Immature natural killer cell (primary cell): ENCODE data around the gene FNDC3B. TPM values are rescaled to one million over a fixed set of nuclear protein-coding genes. Genes with fewer than 3 reads are reported as not detected.

Experiments used
- DNase-seq, 3 donors: peaks; one replicate each; pipeline ENCODE4 v3.0.0; 2022; ENCODE audit warnings: mixed read lengths in 1 of 3
- H3K27ac Mint-ChIP-seq, 6 donors: one replicate each; pipeline ENCODE4 v1.8.0; 2020; ENCODE audit warnings: mixed read lengths in 6 of 6, mild to moderate bottlenecking in 5 of 6, inconsistent platforms in 4 of 6, moderate library complexity in 3 of 6
- H3K27me3 Mint-ChIP-seq, 3 donors: one replicate each; pipeline ENCODE4 v1.8.0; 2020 to 2021; ENCODE audit warnings: low read depth in 3 of 3, mild to moderate bottlenecking in 3 of 3, mixed read lengths in 3 of 3, moderate library complexity in 3 of 3, inconsistent platforms in 1 of 3
- H3K36me3 Mint-ChIP-seq, 3 donors: one replicate each; pipeline ENCODE4 v1.8.0; 2020; ENCODE audit warnings: mixed read lengths in 3 of 3, inconsistent platforms in 2 of 3, mild to moderate bottlenecking in 2 of 3
- H3K4me1 Mint-ChIP-seq, 2 donors: one replicate each; pipeline ENCODE4 v1.8.0; 2020; ENCODE audit warnings: inconsistent platforms in 2 of 2, mild to moderate bottlenecking in 2 of 2, mixed read lengths in 2 of 2, moderate library complexity in 1 of 2
- H3K4me3 Mint-ChIP-seq, 5 donors: one replicate each; pipeline ENCODE4 v1.8.0; 2020; ENCODE audit warnings: mild to moderate bottlenecking in 5 of 5, mixed read lengths in 5 of 5, inconsistent platforms in 3 of 5, moderate library complexity in 3 of 5
- H3K9me3 Mint-ChIP-seq, 6 donors: one replicate each; pipeline ENCODE4 v1.8.0; 2020; ENCODE audit warnings: mild to moderate bottlenecking in 6 of 6, mixed read lengths in 6 of 6, inconsistent platforms in 4 of 6, moderate library complexity in 3 of 6
- polyA plus RNA-seq, 3 donors: library from polyadenylated mRNA; unstranded; fragments of 300-500 nt; fragmentation: Illumina TruSeq; gene quantifications; one replicate each; pipeline ENCODE4 v1.2.3, GENCODE V29; 2021

FNDC3B gene
- polyA plus RNA-seq, 3 donors from 2014 or later: 19.7 to 46.1 (median 24.4) TPM

- peaks cover 0 to 25% (median 25%) of the 10 kb centered on the region in 3 donors for H3K36me3 Mint-ChIP-seq
- H3K27ac Mint-ChIP-seq: peak overlapping the region in 4 of 6 donors; percentile 42 to 100 (median 68)
Observed at GRCh38 chr3:172127929-172128580, 88.7 kb downstream of the FNDC3B start.

GRCh38 chr3:172128858-172129257 is 89.5 kb downstream of the FNDC3B start:
- H3K9me3 Mint-ChIP-seq: no peaks in the 10 kb centered on the region
- H3K36me3 Mint-ChIP-seq: peaks cover 0 to 23% (median 20%) of the 10 kb centered on the region in 3 donors
- peaks cover 93 to 98% of the 10 kb centered on the region in 2 donors for H3K4me1 Mint-ChIP-seq
- H3K27ac Mint-ChIP-seq: peak overlapping the region in 5 of 6 donors; percentile 43 to 100 (median 94)
- H3K4me3 Mint-ChIP-seq: peak overlapping the region in 3 of 5 donors; percentile 75 to 83 (median 76)
- H3K27me3 Mint-ChIP-seq: peaks cover 5 to 19% (median 6%) of the 10 kb centered on the region in 3 donors
- DNase-seq: no peak

More at GRCh38 chr3:172127929-172128580, 88.7 kb downstream of the FNDC3B start:
- Mint-ChIP-seq H3K9me3 (no peaks in the 10 kb centered on the region), H3K4me3 (peak overlapping the region in 1 of 5 donors; percentile 15), H3K4me1 (peaks cover 91 to 98% of the 10 kb centered on the region in 2 donors), H3K27me3 (peaks cover 5 to 19% (median 6%) of the 10 kb centered on the region in 3 donors)
- DNase-seq: no peak

GRCh38 chr3:172129498-172129849 is 90.1 kb downstream of the FNDC3B start:
- Mint-ChIP-seq H3K4me3 (peak overlapping the region; percentile 75 to 83 (median 76)), H3K9me3 (no peaks in the 10 kb centered on the region), H3K4me1 (peaks cover 93 to 98% of the 10 kb centered on the region in 2 donors), H3K36me3 (peaks cover 0 to 19% (median 15%) of the 10 kb centered on the region in 3 donors), H3K27me3 (peaks cover 5 to 19% (median 6%) of the 10 kb centered on the region in 3 donors), H3K27ac (peak overlapping the region; percentile 63 to 100 (median 94))
- DNase-seq: no peak

- Mint-ChIP-seq H3K4me1 (peaks cover 93 to 98% of the 10 kb centered on the region in 2 donors), H3K27me3 (peaks cover 4 to 19% (median 5%) of the 10 kb centered on the region in 3 donors), H3K27ac (peak overlapping the region; percentile 93 to 100 (median 96)), H3K4me3 (peak overlapping the region; percentile 75 to 83 (median 76)), H3K9me3 (no peaks in the 10 kb centered on the region), H3K36me3 (peaks cover 0 to 13% (median 9%) of the 10 kb centered on the region in 3 donors)
- DNase-seq: peak; percentile 68 to 76 (median 70)
Observed at GRCh38 chr3:172129850-172130716, 90.7 kb downstream of the FNDC3B start.

- H3K27ac Mint-ChIP-seq: peak overlapping the region; percentile 93 to 100 (median 96)
- H3K36me3 Mint-ChIP-seq: peaks cover 0 to 11% (median 11%) of the 10 kb centered on the region in 3 donors
- no peaks in the 10 kb centered on the region for H3K9me3 Mint-ChIP-seq
- peaks cover 93 to 98% of the 10 kb centered on the region in 2 donors for H3K4me1 Mint-ChIP-seq
- DNase-seq: no peak
- peak overlapping the region; percentile 75 to 83 (median 76) for H3K4me3 Mint-ChIP-seq
- peaks cover 4 to 19% (median 5%) of the 10 kb centered on the region in 3 donors for H3K27me3 Mint-ChIP-seq
Observed at GRCh38 chr3:172130717-172131050, 91.3 kb downstream of the FNDC3B start.

- peaks cover 93 to 98% of the 10 kb centered on the region in 2 donors for H3K4me1 Mint-ChIP-seq
- peaks cover 0 to 16% (median 9%) of the 10 kb centered on the region in 3 donors for H3K36me3 Mint-ChIP-seq
- H3K4me3 Mint-ChIP-seq: peak overlapping the region; percentile 55 to 81 (median 75)
- no peaks in the 10 kb centered on the region for H3K9me3 Mint-ChIP-seq
- peak overlapping the region; percentile 85 to 95 (median 94) for H3K27ac Mint-ChIP-seq
- DNase-seq: no peak
- H3K27me3 Mint-ChIP-seq: peaks cover 4 to 23% (median 5%) of the 10 kb centered on the region in 3 donors
Observed at GRCh38 chr3:172131746-172132145, 92.4 kb downstream of the FNDC3B start.

- Mint-ChIP-seq H3K4me3 (peak overlapping the region; percentile 55 to 81 (median 75)), H3K36me3 (peaks cover 0 to 15% (median 9%) of the 10 kb centered on the region in 3 donors), H3K27me3 (peaks cover 4 to 23% (median 5%) of the 10 kb centered on the region in 3 donors), H3K9me3 (no peaks in the 10 kb centered on the region), H3K27ac (peak overlapping the region; percentile 85 to 95 (median 94)), H3K4me1 (peaks cover 93 to 98% of the 10 kb centered on the region in 2 donors)
- peak; percentile 82 for DNase-seq
Observed at GRCh38 chr3:172132159-172132586, 92.8 kb downstream of the FNDC3B start.

- Mint-ChIP-seq H3K9me3 (no peaks in the 10 kb centered on the region), H3K4me3 (peak overlapping the region; percentile 54 to 81 (median 68)), H3K4me1 (peaks cover 93 to 98% of the 10 kb centered on the region in 2 donors), H3K36me3 (peaks cover 0 to 14% (median 9%) of the 10 kb centered on the region in 3 donors), H3K27ac (peak overlapping the region; percentile 63 to 96 (median 94)), H3K27me3 (peaks cover 4 to 23% (median 5%) of the 10 kb centered on the region in 3 donors)
- no peak for DNase-seq
Observed at GRCh38 chr3:172132721-172133311, 93.4 kb downstream of the FNDC3B start.

- H3K27ac Mint-ChIP-seq: peak overlapping the region; percentile 63 to 96 (median 93)
- H3K4me3 Mint-ChIP-seq: peak overlapping the region; percentile 50 to 76 (median 61)
- peaks cover 0 to 14% (median 9%) of the 10 kb centered on the region in 3 donors for H3K36me3 Mint-ChIP-seq
- peaks cover 4 to 23% (median 5%) of the 10 kb centered on the region in 3 donors for H3K27me3 Mint-ChIP-seq
- H3K9me3 Mint-ChIP-seq: no peaks in the 10 kb centered on the region
- peaks cover 91 to 98% of the 10 kb centered on the region in 2 donors for H3K4me1 Mint-ChIP-seq
- DNase-seq: no peak
Observed at GRCh38 chr3:172133838-172134237, 94.5 kb downstream of the FNDC3B start.

- H3K27ac Mint-ChIP-seq: peak overlapping the region; percentile 63 to 96 (median 93)
- peaks cover 91 to 98% of the 10 kb centered on the region in 2 donors for H3K4me1 Mint-ChIP-seq
- DNase-seq: peak; percentile 49 to 51 (median 50)
- peaks cover 0 to 14% (median 9%) of the 10 kb centered on the region in 3 donors for H3K36me3 Mint-ChIP-seq
- H3K9me3 Mint-ChIP-seq: no peaks in the 10 kb centered on the region
- peak overlapping the region; percentile 50 to 76 (median 61) for H3K4me3 Mint-ChIP-seq
- peaks cover 4 to 23% (median 5%) of the 10 kb centered on the region in 3 donors for H3K27me3 Mint-ChIP-seq
Observed at GRCh38 chr3:172134352-172134751, 95.0 kb downstream of the FNDC3B start.

- DNase-seq: no peak
- peaks cover 91 to 98% of the 10 kb centered on the region in 2 donors for H3K4me1 Mint-ChIP-seq
- H3K4me3 Mint-ChIP-seq: peak overlapping the region in 3 of 5 donors; percentile 2 to 55 (median 9)
- H3K27me3 Mint-ChIP-seq: peaks cover 3 to 18% (median 4%) of the 10 kb centered on the region in 3 donors
- no peaks in the 10 kb centered on the region for H3K9me3 Mint-ChIP-seq
- H3K36me3 Mint-ChIP-seq: peaks cover 0 to 14% (median 9%) of the 10 kb centered on the region in 3 donors
- H3K27ac Mint-ChIP-seq: peak overlapping the region; percentile 50 to 96 (median 86)
Observed at GRCh38 chr3:172135185-172135584, 95.8 kb downstream of the FNDC3B start.

- peaks cover 91 to 98% of the 10 kb centered on the region in 2 donors for H3K4me1 Mint-ChIP-seq
- H3K27ac Mint-ChIP-seq: peak overlapping the region; percentile 50 to 96 (median 86)
- DNase-seq: no peak
- peaks cover 0 to 14% (median 9%) of the 10 kb centered on the region in 3 donors for H3K36me3 Mint-ChIP-seq
- H3K27me3 Mint-ChIP-seq: peaks cover 3 to 14% (median 4%) of the 10 kb centered on the region in 3 donors
- H3K4me3 Mint-ChIP-seq: peak overlapping the region in 4 of 5 donors; percentile 7 to 68 (median 41)
- no peaks in the 10 kb centered on the region for H3K9me3 Mint-ChIP-seq
Observed at GRCh38 chr3:172135820-172136219, 96.4 kb downstream of the FNDC3B start.

GRCh38 chr3:172136330-172136729 is 97.0 kb downstream of the FNDC3B start:
- H3K4me1 Mint-ChIP-seq: peaks cover 96 to 100% of the 10 kb centered on the region in 2 donors
- peak overlapping the region; percentile 7 to 68 (median 33) for H3K4me3 Mint-ChIP-seq
- DNase-seq: no peak
- H3K36me3 Mint-ChIP-seq: peaks cover 0 to 14% (median 9%) of the 10 kb centered on the region in 3 donors
- H3K9me3 Mint-ChIP-seq: no peaks in the 10 kb centered on the region
- H3K27me3 Mint-ChIP-seq: peaks cover 3 to 14% (median 4%) of the 10 kb centered on the region in 3 donors
- H3K27ac Mint-ChIP-seq: peak overlapping the region; percentile 78 to 96 (median 86)
